IPS-NIHi11 (cell line): ENCODE results near the gene CD7.

ENCODE experiments used
- DNase-seq: peaks from one replicate; pipeline ENCODE4 v3.0.0; 2012; ENCODE audit warnings: mixed read lengths, low spot score

The CD7 gene

DNA sequence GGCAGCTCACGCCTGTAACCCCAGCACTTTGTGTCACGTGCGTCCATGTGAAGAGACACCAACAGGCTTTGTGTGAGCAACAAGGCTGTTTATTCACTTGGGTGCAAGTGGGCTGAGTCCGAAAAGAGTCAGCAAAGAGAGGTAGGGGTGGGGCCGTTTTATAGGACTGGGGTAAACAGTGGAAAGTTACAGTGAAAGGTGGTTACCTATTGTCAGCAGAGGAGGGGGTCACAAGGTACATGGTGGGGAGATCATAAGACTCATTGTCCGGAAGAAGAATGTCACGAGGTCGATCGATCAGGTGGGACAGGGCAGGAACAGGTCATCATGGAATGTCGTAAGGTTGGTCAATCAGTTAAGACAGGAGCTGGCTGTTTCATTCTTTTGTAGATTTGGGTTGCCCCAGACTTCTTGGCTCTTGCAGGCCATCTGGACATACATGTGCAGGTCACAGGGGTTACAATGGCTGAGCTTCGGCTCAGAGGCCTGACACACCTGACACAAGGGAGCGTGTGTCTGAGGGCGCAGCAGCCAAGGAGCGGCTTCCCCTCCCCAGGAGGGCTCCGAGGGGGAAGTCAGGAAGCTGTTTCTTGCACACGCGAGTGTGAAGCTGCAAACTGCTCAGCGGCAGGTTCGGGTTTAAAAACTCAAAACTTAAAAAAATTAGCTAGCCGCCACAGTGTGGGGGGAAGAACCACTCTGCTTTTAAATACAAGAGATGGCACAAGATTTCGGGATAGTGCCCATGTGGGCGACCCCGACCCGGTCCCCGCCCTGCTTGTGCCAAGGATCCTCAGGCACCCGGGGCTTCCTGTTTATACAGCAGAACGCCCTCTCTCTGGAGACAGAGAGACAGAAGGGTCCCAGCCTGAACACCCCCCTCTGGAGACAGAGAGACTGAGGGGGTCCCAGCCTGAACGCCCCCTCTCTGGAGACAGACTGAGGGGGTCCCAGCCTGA lies 29.2 kb upstream of the CD7 start:
- no peak for DNase-seq

DNA sequence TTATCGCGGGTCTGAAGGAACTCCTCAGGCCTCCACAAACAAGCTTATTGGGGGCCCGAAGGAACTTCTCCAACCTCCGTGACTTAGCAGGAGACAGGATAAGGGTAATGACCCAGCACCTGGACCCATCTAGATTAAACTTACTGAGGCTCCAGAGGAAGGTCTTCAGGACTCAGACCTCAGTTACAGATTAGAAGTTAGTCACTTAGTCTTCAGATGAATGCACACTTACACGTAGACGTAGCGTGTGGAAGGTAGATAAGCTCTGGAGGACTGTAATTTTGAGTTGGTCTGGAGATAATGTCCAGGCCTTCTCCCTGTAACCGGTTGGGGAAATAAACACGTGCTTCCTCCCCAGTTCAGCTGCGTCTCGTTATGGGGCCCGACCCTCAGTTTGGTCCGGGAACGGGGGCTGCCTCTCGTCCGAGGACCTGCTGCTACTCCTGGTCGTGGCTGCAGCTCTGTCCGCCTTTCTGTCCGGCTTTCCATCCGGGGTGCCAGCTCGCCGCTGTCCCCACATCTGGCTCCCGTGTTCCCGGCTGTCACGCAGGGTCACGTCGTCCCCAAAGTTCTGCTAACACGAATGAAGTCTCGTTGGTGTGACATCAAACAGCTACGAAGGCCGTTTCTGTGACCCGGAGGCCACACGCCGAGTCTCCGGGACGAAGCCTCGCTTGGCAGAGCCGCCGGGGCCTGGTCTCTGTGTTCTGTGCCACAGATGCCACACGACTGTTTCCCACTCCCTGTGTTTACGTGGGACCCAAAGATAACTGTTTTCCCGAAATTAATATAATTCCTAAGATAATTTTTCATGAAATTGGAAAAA lies 28.0 kb upstream of the CD7 start:
- DNase-seq, result no peak

DNA sequence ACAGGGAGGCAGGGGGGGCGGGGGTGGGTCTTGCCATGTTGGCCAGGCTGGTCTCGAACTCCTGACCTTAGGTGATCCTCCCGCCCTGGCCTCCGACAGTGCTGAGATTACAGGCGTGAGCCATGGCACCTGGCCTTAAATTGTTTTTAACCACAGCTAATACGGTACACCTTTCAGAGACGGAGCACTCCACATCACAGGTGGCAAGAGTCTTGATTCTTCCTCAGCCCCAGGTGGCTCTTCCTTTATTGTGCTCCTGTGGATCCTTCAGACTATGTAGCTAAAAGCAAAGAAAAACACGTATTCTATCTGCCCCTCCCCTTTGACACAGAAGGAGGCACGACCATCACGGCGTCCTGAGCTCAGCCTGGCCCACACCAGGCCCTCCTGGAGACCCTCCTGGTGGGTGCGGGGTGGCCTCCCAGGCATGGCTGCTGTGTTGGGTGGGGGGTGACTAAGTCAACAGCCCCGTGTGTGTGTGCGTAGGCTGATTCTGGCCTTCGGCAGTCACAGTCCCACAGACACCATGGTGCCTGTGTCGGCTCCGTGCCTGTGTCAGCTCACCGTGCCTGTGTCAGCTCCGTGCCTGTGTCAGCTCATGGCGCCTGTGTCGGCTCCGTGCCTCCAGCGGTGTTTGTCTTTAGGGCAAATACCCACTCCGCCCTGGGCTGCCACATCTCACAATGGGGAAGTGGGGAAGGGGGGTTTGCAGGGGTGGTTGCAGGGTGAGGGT lies 26.9 kb upstream of the CD7 start:
- DNase-seq, result no peak

DNA sequence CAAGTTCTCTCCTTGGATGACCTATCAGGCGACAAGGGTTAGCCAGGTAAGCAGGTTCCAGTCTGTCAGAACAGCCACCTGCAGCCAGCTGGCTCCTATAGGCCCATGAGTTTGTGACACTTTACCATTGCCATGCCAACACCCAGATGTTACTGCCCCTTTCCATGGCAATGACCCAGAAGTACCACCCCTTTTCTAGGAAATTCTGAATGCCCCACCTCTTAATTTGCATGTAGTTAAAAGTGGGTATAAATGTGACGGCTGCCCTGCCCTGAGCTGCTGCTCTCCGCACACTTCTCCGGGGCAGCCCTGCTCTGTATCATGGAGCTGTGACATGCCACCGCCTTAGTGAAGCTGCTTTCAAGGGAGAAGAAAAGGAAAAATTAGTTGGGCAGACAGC lies 26.2 kb upstream of the CD7 start:
- no peak for DNase-seq

DNA sequence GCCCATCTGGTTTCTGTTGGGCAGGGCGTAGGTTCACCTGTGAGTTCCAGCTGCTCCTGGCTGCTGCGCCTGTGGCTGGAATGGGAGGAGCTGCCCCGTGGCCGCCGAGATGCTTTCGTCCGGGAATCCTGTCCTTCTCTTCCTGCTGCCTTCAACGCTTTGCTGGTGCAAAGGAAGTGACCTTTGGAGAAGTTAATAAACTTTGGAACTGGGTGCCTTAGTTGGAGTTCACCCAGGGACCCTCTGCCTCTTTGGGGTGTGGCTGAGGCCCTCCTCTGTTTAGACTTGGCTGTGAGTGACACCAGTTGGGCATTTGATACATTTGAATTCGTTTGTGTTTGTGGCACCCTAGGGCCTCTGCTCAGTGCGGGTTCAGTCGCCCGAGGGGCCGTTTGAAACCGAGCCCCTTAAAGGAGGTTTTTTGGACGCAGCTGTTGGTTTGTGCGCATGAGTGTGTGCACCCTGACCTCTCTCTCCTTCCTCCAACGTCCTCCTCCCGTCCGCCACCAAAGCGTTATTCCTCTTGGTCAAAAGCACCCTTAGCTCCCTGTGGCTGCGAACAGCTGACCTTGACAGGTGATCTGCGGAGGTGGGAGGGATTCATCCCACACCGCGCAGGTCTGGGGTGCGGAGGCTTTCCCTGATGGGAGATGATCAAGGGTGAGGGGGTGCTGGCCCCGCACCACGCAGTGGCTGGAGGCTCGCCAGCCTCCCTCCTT lies 25.1 kb upstream of the CD7 start:
- DNase-seq, result no peak

DNA sequence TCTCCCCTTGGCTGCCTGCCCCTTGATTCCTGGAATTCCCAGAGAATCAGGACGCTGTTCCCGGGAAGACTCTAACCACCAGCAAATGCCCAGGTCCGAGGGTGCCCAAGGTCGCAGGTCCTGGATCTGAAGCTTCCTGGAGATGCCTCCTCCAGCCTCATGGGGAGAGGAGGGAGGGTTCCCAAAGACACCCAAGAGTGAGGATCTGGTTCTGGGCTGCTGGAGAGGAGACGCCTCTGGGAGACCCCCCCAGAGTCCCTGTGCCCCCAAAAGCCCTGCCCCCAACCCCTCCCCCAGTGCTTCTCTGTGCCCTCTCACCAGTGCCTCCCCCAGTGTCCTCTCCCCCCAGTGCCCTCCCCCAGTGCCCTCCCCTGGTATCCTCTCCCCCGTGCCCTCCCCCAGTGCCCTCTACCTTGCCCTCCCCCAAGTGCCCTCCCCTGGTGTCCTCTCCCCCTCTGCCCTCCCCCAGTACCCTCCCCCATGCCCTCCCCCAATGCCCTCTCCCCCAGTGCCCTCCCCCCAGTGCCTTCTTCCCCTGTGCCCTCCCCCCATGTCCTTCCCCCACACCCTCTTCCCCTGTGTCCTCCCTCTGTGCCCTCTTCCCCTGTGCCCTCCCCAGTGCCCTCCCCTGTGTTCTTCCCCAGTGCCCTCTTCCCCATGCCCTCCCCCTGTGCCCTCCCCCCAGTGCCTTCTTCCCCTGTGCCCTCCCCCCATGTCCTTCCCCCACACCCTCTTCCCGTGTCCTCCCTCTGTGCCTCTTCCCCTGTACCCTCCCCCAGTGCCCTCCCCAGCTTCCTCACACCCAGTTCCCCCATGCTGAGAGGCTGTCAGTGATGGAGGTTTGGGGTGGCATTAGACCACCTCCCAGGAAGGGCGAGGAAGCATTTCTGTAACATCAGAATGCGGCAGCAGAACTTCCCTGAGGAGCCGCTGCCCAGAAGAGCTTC lies 22.5 kb upstream of the CD7 start:
- no peak for DNase-seq

DNA sequence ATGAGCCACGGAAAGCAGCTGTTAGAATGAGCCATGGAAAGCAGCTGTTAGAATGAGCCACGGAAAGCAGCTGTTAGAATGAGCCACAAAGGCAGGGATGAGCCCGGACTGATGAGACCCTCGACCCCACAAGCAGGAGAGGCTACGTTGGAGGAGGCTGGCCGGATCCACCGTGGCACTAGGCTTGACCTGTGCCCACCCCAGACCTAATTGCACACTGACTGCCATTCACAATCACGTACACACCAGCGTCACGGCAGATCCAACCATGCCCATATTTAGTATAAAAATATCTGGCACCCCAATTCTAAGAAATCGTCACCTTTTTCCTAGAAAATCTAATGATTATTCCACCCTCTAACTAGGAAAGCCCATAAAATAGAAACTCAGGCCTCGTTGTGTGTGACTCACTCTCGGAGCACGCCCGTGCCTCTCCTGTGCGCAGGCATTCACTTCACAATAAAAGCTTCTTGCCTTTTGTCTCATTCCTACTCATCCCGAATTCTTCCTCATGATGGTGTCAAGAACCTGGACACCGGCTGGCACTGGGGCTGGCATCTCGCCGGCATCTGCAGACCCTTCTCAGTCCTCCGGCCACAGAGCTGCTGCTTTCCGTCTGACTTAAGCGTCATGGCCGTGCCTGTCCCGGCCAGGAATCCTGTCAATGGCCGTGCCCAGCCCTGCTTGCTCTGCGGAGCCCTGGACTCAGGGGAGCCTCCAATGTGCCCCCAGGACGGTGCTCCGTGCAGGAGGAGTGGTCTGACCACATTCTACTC lies 21.6 kb upstream of the CD7 start:
- DNase-seq, result peak; percentile 72

DNA sequence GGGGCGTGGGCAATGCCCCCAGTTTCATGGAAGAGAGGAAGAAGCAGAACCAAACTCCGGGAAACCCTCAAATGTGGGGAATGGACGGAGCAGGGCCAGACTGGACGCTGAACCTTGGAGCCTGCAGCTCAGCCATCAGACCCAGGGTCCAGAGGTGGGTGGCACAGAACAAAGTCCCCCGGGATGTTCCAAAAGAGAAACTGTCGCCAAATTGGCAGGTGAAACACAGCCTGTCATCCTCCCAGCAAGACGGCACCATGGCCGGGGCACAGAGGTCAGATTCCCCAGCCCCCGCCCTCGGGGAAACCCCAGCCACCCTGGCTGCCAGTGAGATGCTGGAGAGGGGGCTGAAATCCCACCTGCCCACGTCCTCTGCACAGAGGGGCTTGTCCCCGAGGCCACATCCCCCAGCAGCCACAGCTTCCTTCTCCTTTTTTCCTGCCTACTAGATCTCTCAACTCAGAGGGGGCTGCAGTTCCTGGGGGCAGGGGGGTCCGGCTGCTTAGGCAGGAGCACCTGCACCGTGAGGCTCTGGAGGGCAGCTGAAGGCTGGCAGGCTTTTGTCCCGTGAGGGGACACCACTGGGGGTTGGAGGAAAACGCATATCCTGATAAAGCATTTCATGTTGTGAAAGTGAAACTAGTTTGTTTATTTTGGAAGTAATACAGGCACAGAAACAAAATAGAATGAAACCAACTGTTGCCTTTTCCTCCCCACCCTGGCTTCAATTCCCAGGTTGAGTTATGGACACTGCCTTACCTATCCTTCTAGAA lies 17.4 kb upstream of the CD7 start:
- DNase-seq, result no peak

DNA sequence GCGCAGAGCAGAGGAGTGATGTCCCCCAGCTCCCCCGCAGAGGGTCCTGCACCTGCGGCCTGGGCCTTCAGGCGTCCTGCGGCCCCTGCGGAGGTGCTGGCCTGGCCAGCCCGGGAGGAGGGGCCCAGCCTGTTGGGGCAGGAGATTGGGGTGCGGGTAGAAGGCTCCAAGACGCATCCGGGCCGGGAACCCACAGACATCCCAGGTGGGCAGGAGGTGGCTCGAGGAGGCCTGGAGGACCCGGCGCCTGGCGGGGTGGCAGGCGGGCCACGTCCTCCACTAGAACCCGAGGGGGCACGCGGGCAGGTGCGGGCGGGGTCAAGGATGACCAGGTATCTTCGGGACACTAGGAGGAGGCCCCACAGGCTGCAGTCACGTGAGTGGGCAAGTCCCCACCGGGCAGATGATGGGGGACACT lies 16.8 kb upstream of the CD7 start:
- DNase-seq, result no peak

DNA sequence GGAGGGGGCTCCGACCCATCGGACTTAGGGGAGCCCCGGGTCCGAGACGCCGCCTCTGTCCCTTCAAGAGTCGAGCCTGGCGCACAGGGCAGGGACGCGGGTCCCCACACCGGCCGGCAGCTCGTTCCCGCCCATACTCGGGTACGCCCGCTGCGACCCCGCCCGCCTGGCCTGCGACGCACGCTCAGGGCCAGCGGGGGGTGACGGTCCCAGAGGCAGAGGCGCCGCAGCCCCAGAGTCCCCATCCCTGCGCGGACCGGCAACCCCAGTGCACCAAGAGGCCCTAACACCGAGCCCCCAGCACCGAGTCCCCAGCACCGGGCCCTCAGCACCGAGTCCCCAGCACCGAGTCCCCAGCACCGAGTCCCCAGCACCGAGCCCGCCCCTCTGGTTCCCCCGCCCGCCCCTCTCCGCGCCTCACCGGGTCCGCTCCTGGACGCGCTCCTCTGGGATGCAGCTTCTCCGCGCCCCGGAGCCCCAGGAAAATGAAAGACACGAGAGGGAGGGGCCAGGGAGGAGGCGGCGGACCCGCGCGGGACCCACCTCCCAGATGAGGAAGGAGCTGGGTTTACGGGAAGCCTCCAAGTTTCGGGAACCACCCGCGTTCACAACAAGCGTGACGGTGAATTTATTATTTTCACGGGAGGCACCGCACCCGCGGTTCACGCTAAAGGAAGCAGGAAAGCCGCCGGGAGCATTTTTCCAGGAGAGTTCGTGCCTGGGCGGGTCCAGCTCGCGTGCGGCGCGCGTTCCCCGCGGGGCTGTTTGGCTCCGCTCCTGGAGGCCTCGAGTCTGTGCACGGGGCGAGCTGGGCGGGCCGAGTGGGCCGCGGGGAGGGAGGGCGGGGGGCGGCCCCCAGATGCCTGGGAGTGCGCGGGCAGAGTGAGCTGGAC lies 16.1 kb upstream of the CD7 start, which contains the start of gene SECTM1:
Gene SECTM1 (minus strand): TSS at position 488 of the 893 bp plus-strand sequence. CDS start 6,526 bp downstream, outside the sequence.
- DNase-seq, result peak; percentile 68

DNA sequence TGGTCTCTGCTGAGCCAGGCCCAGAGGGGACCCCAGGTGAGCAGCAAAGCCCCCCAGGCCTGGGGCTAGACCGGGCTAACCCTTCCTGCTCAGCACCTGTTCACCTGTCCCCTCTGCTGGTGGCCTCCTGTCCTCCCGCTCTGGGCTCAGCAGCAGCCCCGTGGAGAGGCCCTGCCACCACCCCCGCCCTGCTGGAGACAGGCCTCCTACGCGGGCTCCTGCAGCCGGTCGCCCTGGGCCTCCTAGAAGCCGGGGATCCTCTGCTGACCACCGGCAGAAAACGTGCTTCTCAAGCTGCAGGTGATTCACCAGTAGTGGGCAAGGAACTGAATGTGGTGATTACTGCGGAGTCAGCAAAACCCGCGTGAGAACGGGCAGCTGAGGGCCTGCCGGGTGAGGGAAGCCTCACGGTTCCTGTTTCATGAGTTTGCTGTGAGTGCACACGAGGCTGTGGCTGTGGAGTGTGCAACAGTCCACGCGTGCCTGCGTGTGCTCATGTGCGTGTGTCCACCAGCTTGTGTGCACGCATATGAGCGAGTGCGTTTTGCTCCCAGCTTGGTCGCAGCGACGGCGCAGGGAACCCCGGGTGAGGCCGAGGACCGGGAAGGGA lies 15.4 kb upstream of the CD7 start:
- peak; percentile 50 for DNase-seq

DNA sequence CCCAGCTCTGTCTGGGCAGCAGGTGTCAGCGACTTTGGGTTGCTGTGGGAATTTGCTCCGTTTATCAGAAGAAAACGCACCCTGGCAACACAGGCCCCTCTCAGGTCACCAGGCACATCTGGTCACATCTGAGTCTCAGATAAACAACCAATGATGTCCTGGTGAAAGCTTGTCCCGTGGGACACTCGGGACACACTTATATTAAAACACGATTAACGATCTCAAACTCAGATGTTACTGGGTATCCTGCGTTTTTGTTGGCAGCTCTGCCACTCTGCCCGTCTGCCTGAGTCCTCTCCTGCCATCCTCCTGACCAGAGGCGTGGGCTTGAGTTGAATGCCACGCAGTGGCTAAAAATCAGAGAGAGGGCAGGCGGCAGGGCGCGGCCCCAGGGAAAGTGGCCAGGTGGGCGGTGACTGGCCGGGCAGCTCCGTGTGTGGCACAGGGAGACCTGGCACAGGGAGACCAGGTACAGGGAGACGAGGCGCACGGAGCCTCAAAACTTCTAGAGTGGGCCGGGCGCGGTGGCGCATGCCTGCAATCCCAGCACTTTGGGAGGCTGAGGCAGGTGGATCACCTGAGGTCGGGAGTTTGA lies 14.0 kb upstream of the CD7 start:
- DNase-seq, result peak; percentile 6

DNA sequence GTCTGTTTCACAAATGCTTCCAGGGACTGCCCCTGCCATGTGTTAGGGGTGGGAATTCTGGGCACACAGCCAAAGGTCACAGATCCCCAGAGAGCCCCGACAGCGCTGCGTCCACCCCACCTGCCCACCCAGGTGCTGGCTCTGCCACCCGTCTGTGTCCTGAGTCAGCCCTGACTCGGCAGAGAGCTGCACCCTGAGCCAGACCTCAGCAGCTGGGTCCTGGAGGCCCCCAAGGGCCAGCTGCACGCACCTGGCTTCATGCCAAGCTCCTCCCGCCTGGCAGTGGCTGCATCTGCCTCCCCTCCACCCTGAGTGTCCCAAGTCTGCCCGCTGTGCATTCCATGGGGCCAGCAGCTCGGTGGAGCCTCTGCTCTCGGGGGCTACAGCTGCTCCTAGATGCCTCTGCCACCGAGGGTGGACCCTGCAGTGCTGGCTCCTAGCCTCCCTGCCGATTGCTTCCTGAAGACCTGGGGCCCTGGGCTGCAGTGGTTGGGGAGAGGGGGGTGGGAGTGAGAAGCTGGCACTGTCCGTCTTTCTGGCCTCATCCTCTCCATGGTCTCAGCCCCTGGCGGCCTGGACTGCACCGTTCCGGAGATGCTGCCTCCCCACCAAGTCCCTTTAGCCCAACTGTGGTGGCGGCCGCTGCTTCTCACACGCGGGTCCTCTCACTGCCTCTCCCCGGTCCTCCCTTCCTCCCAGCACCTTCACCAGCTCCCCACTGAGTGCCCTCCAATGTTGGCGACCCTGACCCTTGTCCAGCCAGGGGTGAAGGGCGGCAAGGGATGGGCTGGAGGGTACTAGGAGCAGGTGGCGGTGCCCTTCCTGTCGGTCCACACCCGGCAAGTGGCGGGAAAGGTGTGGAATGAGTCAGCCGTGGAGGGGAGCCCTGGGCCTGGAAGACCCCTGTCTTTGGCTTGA lies 13.2 kb upstream of the CD7 start:
- peak; percentile 5 for DNase-seq

DNA sequence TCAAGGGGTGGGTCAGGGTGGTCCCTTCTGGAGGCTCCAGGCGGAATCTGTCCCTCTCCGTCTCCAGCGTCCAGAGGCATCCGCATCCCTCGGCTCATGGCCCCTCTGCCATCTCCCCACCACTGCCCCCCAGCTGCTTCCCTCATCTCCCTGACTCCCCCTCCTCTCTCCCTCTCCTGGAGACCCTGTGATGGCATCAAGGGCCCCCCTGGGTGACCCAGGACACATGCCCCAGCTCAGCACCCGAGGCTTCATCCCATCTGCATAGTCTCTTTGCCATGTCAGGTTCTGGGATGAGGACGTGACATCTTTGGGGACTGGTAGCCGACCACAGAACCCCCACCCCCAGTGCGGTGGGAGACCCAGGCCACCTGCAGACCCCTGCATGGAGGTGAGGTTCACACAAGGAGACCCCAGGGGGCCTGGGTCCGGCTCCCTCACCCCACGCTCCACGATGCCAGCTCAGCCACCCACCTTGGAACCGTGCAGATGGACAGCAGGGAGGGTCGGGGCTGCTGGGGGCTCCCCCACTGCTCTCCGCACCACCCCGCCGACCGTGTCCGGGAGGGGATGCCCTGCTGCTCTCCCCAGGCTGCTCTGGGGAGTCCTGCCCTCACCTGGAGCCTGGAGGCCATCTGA lies 12.4 kb upstream of the CD7 start:
- no peak for DNase-seq

DNA sequence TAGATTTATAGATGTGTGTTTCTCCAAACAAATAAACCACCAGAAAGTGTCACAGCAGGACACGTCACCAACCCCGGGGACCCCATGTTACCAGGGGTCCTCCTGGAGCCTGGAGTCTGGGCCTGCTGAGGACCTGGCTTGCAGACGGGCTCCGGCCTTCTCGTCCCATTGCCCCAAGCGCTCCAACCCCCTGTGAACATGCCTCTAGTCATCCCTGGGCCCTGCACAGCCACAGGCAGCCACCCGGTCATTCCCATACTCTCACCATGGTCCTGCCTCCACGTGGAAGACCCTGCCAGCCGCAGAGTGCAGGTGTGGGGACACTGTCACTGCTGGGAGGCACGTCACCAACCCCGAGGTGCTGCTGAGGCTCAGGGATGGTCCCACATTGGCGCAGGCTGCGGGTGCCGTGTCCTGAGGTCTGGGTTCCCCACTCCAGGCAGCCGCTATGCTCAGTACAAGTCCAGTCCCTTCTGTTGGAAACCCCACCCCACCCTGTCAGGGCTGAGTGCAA lies 11.6 kb upstream of the CD7 start:
- no peak for DNase-seq
